ENCODE results near the gene MTMR3.

MTMR3 gene

DNA sequence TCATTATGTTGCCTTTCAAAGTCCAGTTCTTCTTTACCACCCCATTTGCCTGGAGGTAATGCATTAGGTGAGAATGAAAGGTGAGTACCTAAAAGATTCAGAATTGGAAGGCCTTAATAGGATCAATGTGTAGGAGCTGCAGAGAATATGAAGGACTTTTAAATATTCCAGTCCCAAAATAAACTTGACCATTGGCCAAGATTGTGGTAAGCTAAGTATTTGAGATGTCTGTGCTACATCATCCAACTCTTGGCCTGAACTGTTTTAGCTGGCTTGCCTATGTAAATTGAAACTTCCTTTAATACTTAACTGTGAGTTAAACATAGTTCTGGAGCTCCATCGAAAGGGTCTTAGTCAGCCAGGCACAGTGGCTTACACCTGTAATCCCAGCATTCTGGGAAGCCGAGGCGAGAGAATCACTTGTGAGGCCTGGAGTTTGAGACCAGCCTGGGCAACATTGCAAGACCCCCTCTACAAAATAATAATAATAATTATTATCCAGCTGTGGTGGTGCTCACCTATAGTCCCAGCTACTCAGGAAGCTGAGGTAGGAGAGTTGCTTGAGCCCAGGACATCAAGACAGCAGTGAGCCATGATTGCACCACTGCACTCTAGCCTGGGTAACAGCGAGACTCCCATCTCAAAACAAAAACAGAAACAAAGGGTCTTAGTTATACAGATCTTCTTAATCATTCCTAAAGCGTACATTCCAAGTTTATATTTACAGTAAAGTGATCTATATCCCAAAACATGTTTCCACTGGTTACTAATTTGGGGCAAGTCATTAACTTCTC lies 29.8 kb downstream of the MTMR3 start:
- DNase-seq (ENCODE audit: low read depth, low spot score), result no peak
- H3K27ac ChIP-seq, result peak overlapping the region; percentile 19

GRCh38 chr22:29914165-29914564 lies 31.2 kb downstream of the MTMR3 start:
- peak overlapping the region; percentile 19 for H3K27ac ChIP-seq
- peak; percentile 27 for DNase-seq (ENCODE audit: low read depth, low spot score)

GRCh38 chr22:29914991-29915533 lies 32.1 kb downstream of the MTMR3 start:
- peak overlapping the region; percentile 19 for H3K27ac ChIP-seq
- no peak for DNase-seq (ENCODE audit: low read depth, low spot score)

GRCh38 chr22:29916007-29916544 lies 33.1 kb downstream of the MTMR3 start:
- no peak overlapping the region for H3K27ac ChIP-seq
- no peak for DNase-seq (ENCODE audit: low read depth, low spot score)

GRCh38 chr22:29917052-29917902 lies 34.3 kb downstream of the MTMR3 start:
- no peak for DNase-seq (ENCODE audit: low read depth, low spot score)
- H3K27ac ChIP-seq, result no peak overlapping the region

GRCh38 chr22:29925402-29925801 lies 42.4 kb downstream of the MTMR3 start:
- no peak overlapping the region for H3K27ac ChIP-seq
- DNase-seq (ENCODE audit: low read depth, low spot score), result no peak

GRCh38 chr22:29926057-29926456 lies 43.1 kb downstream of the MTMR3 start:
- no peak for DNase-seq (ENCODE audit: low read depth, low spot score)
- H3K27ac ChIP-seq, result no peak overlapping the region

DNA sequence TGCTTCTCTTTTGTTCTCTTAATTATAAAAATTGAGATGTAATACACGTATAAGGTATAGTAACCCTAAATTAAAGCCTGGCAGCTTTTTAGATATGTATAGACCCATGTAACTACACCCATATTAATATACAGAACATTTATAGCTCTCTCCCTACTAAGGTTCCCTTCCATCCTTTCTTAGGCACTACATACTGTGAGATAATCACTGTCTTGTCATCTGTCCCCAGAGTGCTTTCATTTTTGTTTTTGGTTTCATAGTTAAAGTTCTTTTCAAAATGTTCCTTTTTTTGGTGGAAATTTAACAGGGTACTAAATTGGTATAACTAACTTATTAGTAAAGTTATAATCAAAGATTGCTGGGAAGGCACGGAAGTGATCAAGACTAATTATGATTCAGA lies 49.2 kb downstream of the MTMR3 start:
- no peak overlapping the region for H3K27ac ChIP-seq
- DNase-seq (ENCODE audit: low read depth, low spot score), result no peak

GRCh38 chr22:29933619-29934018 lies 50.6 kb downstream of the MTMR3 start:
- H3K27ac ChIP-seq, result no peak overlapping the region
- DNase-seq (ENCODE audit: low read depth, low spot score), result no peak

DNA sequence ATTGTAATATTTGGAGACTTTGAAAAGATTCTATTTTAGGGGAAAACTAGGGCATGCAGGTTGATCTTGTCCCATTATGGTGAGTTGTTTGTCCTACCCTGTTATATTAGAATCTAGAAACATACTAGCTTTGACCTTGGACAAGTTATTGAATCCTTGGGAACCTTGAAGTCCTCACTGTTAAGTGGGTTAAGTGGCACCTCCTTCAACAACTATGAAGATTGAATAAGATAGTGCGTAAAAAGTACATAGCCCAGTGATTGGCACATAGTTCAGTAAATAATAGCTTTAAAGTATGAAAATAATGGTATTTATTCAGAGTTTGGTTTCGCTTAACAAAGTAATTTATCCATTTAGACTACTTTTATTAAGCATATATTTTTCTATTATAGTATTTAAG lies 51.6 kb downstream of the MTMR3 start:
- no peak for DNase-seq (ENCODE audit: low read depth, low spot score)
- H3K27ac ChIP-seq, result no peak overlapping the region

DNA sequence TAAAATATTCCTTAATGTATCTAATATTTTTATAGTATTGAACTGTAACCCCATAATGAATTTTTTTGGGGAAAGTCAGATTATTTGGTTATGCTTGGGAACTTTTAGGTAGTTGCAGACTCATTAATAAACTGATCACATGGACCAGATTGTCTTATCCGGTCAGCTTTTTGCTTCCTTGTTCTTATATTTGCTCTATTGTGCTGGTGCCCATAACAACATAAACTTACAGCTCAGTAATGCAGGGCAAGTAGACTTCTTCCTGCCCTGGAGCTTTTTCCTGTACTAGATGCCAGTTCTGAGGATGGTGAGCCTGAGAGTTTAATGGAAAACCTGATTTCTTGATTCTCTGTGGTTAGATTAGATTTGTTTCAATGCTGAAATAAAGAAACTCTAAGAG lies 53.2 kb downstream of the MTMR3 start:
- DNase-seq (ENCODE audit: low read depth, low spot score), result no peak
- no peak overlapping the region for H3K27ac ChIP-seq

DNA sequence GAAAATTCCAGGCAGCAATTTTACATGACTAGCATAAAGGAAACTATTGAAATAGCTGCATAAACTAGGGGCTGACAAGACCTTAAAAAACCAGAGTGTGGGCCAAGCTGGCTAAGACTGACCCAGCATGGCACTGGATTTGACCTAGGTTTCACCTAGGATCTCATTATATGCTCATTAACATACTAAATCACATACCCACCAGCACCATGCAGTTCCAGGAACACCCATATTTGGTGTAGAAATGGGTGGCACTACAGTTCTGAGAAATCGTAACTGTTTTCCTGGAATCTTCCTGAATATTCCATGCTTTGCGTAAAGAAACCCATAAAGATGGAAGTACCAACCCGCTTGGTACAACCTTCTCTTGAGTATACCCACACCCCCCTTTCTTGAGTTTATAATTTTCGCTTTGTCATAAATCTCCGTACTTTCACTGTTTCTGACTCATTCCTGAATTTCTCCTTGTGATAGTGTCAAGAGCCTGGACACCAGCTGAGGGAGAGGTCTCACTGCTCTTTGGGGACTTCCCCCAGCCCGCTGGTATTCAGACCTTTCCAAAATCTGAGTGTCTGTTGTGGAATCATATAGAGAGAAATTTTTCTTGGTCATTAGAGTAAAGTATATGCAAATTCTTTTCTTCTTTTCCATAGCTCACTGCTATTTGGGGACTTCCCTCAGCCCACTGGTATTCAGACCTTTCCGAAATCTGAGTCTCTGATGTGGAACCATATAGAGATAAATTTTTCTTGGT lies 55.1 kb downstream of the MTMR3 start:
- no peak overlapping the region for H3K27ac ChIP-seq
- DNase-seq (ENCODE audit: low read depth, low spot score), result no peak

DNA sequence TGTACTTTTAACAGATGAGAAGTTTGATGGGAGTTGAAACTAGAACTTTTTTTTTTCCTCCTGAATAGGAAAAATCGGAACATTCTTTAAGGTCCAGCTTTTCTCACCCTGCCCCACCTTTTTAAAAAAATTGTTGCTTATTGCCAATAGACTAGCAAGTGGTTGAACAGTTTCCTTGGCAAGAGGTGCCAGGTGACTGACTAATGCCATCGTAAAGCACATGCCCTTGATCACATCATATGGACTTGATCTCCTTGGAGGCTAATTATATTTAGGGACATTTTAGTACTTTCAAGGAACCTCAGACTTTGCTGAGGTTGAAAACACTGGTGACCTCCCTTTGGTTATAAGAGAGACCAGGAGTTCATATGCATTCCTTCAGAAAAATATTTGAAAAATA lies 57.6 kb downstream of the MTMR3 start:
- no peak overlapping the region for H3K27ac ChIP-seq
- no peak for DNase-seq (ENCODE audit: low read depth, low spot score)

DNA sequence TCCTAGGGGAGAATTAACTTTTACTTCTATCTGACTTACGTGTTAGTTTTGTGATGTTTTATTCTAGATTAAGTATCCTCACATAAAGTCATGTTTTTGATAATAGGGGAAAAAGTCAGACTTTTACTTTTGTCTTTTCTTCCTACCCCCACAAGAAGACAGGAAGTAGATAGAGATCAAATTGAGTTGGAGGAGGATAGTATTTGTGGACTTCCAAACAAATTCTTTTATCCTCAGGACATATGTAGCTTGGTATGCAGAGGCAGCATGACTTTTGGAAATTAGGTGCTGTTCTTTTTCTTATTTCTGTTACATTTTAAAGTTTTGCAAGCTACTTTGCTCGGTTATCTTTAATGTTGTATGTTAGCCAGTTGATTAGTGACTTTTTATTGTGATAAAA lies 61.4 kb downstream of the MTMR3 start:
- H3K27ac ChIP-seq, result no peak overlapping the region
- DNase-seq (ENCODE audit: low read depth, low spot score), result no peak

- no peak for DNase-seq (ENCODE audit: low read depth, low spot score)
- no peak overlapping the region for H3K27ac ChIP-seq
Measured at GRCh38 chr22:29945435-29945834, 62.5 kb downstream of the MTMR3 start.

DNA sequence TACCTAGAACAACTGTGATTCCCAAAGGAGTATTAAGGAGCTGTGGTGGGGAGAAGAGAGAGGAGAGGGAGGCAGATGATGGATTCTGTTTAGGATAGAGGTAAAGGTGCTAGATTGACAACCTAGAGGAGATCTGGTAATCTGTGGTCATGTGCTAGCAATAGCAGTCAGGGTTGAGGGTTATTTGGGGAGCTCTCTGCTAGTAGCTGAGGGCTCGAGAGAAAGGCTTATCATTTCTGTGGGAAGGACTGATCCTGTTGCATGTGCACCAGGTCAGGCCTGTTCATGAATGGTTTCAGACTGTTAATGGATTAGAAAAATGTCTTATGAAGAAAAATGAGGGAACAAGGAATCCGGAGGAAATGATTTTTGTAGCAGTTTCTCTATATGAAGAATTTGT lies 63.2 kb downstream of the MTMR3 start:
- no peak overlapping the region for H3K27ac ChIP-seq

DNA sequence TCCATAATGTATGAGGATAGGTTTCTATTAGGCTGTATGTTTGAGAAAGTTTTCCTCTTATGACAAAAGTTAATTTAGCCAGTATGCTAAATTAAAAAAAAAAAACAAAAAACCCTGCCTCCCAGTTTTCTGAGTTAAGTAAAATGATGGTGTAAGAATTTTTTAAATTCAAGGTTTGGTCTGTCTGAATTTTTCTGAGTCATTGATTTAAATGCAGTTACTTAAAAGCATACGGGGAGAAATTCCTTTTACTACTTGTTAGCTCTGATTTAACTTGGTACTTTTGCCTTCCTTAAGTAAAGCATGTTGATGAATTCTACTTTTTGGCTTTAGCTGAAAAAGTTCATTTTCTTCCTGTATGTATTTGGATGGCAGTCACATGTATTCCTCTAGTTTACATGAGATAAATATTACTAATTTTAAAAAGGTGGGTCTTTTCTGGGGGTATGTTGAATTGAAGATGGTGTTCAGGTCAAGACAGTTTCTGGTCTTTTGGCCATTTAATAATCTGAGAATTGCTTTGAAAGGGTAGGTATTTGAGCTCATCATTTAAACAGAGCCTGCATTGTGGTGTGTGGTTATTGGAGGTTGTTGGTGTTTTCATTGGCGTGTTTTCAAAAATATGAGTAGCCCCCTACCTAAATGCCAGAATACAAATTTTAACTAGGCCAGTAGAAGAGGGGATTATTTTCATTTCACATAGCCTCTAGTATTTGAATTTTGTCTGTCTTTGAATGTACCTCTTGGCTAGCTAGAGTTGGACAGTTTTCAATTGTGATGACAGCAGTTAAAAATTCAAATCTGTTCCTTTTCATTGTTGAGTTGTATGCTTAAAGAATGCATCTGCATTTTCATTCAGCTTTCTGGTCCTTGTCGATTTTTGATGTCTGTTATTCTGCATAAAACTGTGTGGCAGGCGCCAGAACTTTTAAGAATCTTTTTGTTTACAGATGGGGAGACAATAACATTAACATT lies 64.7 kb downstream of the MTMR3 start:
- DNase-seq (ENCODE audit: low read depth, low spot score), result no peak
- H3K27ac ChIP-seq, result no peak overlapping the region

More for the DNA sequence above, 63.2 kb downstream of the MTMR3 start:
- no peak for DNase-seq (ENCODE audit: low read depth, low spot score)

DNA sequence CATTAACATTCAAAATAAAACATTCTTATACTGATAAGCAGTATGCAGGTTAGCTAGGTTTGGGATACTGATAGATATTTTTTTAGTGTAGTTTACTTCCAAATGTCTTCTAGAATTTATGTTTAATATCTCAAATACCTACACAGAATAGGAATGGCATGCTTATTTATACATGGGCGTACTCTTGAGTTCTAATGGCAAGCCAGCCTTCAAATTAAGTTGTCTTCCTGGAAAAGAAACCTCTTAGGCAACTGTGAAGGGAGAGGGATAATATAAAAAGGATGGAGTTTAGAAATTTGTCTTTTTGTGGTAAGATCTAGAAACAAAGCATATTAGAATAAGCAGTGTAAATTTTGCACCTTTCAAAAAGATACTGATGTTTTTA lies 65.4 kb downstream of the MTMR3 start:
- DNase-seq (ENCODE audit: low read depth, low spot score), result no peak
- no peak overlapping the region for H3K27ac ChIP-seq

DNA sequence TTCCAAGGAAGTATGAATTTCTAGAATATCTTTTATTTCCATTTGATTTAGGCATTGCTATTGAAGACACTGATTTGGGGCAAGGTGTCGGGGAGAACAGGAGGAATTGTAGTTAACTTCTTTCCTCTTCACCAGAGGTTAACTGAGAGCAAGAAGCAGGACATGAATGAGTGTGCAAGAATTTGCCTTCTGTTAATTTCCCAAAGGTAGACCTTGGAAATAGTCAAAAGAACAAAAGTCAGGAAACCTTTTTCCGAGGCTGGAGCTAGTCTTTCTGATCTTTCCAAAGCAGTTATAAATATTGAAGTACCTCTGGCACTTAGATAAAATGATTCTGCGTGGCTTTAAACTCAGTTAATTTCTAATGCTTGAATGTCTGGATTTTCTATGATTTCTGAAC lies 66.9 kb downstream of the MTMR3 start:
- no peak overlapping the region for H3K27ac ChIP-seq
- no peak for DNase-seq (ENCODE audit: low read depth, low spot score)

Data from epithelial cell of prostate (primary cell).